Suprapubic skin (tissue), 3 donors: ENCODE results near the gene PRCC.

Source experiments
- CTCF ChIP-seq, 2 donors: fragments of 200-600 bp in 1 of 2; fragments of 450-650 bp in 1 of 2; sonication (generic) in 1 of 2; IDR thresholded peaks; one replicate each; pipeline ENCODE4 v1.5.1; 2016 to 2019; ENCODE audit warnings: antibody characterized with exemption in 2 of 2, mild to moderate bottlenecking in 1 of 2, moderate library complexity in 1 of 2
- POLR2A ChIP-seq, 2 donors: fragments of 450-650 bp; IDR thresholded peaks; one replicate each; pipeline ENCODE4 v1.6.1; 2017; ENCODE audit warnings: antibody characterized with exemption in 2 of 2, mild to moderate bottlenecking in 2 of 2, moderate library complexity in 2 of 2

GRCh38 chr1:156742017-156742416 is 25.3 kb upstream of the PRCC start:
- TF ChIP-seq CTCF (IDR thresholded peaks at IDR 0.05) (no peak), POLR2A (IDR thresholded peaks at IDR 0.05) (no peak)
